AG10803 (cell line): ENCODE results near the gene KBTBD13.

Experiments
- DNase-seq: peaks from one replicate; pipeline ENCODE4 v3.0.0; 2010; ENCODE audit warnings: low read depth
- H3K4me3 ChIP-seq: 2 replicates; pipeline ENCODE4 v1.5.1; 2011; ENCODE audit warnings: mild to moderate bottlenecking, low read length, control low read depth
- TF ChIP-seq, protein P1 (sequence below): conservative IDR thresholded peaks from 2 replicates; pipeline ENCODE4 v1.5.1; 2011; ENCODE audit warnings: mild to moderate bottlenecking, low read length, control low read depth, inconsistent platforms

The KBTBD13 gene

GRCh38 chr15:65102912-65103311 is 26.4 kb downstream of the KBTBD13 start:
- no peak overlapping the region for H3K4me3 ChIP-seq
- no peak for DNase-seq
- TF ChIP-seq, protein P1, sequence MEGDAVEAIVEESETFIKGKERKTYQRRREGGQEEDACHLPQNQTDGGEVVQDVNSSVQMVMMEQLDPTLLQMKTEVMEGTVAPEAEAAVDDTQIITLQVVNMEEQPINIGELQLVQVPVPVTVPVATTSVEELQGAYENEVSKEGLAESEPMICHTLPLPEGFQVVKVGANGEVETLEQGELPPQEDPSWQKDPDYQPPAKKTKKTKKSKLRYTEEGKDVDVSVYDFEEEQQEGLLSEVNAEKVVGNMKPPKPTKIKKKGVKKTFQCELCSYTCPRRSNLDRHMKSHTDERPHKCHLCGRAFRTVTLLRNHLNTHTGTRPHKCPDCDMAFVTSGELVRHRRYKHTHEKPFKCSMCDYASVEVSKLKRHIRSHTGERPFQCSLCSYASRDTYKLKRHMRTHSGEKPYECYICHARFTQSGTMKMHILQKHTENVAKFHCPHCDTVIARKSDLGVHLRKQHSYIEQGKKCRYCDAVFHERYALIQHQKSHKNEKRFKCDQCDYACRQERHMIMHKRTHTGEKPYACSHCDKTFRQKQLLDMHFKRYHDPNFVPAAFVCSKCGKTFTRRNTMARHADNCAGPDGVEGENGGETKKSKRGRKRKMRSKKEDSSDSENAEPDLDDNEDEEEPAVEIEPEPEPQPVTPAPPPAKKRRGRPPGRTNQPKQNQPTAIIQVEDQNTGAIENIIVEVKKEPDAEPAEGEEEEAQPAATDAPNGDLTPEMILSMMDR, result no peak

GRCh38 chr15:65105038-65105437 is 28.5 kb downstream of the KBTBD13 start:
- TF ChIP-seq, protein P1, result no peak
- H3K4me3 ChIP-seq, result no peak overlapping the region
- no peak for DNase-seq

DNA sequence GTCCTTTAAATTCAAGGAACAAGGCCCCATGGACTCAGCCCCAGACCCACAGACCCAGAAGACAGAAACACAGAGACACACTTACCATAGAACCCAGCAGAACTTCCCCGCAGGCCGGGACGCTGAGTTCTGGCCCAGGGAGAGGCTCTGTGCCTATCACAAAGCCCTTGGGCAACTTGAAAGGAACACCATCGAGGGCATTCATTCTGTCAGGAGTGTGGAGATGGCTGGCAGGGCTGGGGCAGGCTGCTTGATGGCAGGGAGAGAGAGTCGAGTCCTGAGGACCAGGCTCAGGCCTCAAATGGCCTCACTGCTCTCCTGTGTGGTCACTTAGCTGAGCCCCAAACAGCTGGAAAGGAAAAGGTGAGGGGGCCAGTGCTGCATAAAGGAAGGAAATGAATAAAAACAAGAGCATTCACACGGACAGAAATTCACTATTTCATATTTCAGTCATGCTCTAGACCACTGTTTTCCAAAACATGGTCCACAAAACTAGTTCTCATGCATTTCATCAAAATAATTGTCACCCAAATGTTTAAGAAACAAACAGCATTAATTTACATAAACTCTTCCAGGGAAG is 29.6 kb downstream of the KBTBD13 start:
- H3K4me3 ChIP-seq, result no peak overlapping the region
- no peak for DNase-seq
- TF ChIP-seq, protein P1, result no peak

GRCh38 chr15:65110676-65111292 is 34.2 kb downstream of the KBTBD13 start:
- no peak for DNase-seq
- TF ChIP-seq, protein P1, result no peak
- no peak overlapping the region for H3K4me3 ChIP-seq

DNA sequence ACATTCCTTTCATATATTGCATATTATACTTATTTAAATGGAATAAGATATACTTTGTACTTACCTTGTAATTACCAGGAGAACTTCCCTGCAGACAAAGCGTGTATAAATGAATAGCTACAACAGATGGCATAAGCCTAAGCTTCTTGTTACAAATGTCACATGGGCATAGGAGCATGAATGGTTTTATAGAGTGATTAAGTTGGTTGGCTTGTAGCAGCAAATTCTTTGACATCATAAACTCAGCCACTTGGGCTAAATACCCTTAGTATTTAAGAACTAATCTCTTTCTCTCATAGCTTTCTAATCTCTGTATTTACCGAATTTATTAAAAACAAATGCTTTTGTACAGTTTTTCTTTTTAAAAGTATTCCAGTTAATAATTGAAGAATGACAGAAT is 38.5 kb downstream of the KBTBD13 start, which contains the start of gene UBAP1L:
TSS of gene UBAP1L (minus strand) at position 115 of the 400 bp plus-strand sequence. CDS start 8,985 bp downstream, outside the sequence.
- no peak within 1 kb of the TSS for H3K4me3 ChIP-seq
- TF ChIP-seq, protein P1, result no peak
- DNase-seq, result no peak

GRCh38 chr15:65115542-65115941 is 39.0 kb downstream of the KBTBD13 start:
- no peak for DNase-seq
- TF ChIP-seq, protein P1, result no peak

More at GRCh38 chr15:65115542-65115941, 39.0 kb downstream of the KBTBD13 start:
- H3K4me3 ChIP-seq, result no peak overlapping the region
